HG03196 (cell line): ENCODE measurements around the gene EAPP.
"Not testable (repeated sequence)": the region's sequence is repeated elsewhere in the genome, so short reads cannot be mapped to it uniquely, and the experiment has no call there.

ENCODE experiments used
- ATAC-seq: cut with Tn5 transposase; IDR thresholded peaks from one replicate; pipeline ENCODE4 v1.9.1; 2021; ENCODE audit not compliant: unreplicated experiment

EAPP gene

DNA sequence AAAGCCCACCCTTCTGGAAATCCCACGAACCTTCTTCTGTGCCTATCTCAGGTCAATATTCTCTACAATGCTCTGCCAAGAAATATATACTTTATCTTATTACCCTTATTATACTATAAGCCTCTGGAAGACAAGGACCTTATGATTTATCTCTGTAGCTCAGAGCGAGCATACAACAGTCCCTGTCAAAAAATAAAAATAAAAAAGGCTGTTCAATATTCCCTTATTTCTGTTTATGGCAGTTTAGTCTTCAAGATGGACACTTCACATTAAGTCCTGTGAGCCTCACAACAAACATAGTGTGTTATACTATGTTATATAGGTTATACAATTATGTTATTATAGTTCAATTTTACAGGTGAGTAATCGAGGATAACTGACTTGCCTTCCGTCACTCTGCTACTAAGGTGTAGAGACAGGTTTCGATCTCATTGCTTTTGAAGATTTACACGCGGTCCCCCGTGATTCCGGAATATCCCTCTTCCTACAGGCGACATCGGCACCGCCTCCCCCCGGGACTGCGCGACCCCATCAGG, 562 bp downstream of the EAPP start:
- ATAC-seq = no peak

DNA sequence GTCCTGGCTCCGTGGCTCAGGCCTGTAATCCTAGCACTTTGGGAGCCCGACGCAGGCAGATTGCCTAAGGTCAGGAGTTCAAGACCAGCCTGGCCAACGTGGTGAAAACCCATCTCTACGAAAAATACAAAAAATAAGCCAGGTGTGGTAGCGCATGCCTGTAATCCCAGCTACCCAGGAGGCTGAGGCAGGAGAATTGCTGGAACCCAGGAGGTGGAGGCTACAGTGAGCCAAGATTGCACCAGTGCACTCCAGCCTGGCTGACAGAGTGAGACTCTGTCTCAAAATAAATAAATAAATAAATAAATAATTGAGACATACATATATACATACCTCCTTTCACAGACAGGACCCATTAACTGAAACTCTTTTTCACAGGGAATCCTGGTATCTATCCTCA, 1.4 kb downstream of the EAPP start:
- not testable (repeated sequence) for ATAC-seq

DNA sequence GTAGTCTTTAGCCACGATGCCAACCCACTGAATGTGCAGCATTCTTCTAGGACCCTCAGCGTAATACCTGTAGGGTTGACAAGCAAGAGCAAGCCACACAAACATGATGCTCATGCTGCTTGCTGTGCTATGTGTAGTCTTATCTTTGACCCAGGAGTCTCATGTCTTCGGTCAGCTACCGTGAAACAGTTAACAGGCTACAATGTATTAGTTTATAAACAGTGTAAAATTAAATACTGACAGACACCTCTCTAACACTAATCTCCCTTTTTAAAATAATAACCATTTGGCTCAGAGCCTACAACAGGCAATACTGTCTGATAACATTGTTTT, 1.9 kb downstream of the EAPP start:
- ATAC-seq = no peak

DNA sequence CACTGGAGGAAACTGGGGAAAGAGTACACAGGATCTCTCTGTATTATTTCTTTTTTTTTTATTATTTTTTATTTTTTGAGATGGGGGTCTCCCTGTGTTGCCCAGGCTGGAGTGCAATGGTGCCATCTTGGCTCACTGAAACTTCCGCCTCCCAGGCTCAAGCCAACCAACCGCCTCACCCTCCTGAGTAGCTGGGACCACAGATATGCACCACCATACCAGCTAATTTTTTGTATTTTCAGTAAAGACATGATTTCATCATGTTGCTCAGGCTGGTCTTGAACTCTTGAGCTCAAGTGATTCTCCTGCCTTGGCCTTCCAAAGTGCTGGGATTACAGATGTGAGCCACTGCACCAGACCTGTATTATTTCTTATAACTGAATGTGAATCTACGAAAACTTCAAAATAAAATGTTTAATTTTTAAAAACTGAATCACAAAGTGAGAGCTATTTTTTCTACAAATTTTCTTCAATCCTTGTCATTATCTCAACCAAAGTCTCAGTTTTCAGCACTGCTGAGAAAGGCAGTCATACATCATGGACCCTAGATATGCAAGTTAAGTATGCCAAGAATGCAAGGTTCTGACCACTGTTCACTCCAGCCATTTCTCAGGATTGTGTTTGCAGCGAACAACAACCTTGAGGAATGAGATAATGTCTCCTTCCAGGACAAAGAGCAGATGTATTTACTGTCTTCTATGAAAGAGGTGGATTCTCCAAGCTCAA, 2.4 kb downstream of the EAPP start:
- ATAC-seq = no peak

DNA sequence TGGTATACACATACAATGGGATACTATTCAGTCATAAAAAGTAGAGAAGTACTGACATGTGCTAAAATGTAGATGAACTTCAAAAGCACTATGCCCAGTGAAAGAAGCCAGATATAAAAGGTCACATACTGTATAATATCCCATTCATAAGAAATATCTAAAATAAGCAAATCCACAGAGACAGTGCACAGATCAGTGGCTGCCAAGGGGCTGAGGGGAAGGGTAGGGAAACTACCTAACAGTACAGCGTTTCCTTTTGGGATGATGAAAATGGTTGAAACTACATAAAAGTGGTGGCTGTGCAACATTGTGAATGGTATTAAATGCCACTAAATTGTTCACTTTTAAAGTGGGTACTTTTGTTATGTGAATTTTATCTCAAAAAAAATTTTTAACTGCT, 11.9 kb downstream of the EAPP start:
- ATAC-seq = no peak

DNA sequence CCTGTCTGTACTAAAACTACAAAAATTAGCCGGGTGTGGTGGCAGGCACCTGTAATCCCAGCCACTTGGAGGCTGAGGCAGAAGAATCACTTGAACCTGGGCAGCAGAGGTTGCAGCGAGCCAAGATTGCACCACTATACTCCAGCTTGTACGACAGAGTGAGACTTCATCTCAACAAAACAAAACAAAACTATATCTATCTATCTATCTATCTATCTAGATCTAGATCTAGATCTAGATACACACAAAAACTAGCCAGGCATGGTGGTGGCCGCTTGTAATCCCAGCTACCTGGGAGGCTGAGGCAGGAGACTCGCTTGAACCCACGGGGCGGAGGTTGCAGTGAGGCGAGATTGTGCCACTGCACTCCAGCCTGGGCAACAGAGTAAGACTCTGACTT, 15.3 kb downstream of the EAPP start:
- not testable (repeated sequence) for ATAC-seq

DNA sequence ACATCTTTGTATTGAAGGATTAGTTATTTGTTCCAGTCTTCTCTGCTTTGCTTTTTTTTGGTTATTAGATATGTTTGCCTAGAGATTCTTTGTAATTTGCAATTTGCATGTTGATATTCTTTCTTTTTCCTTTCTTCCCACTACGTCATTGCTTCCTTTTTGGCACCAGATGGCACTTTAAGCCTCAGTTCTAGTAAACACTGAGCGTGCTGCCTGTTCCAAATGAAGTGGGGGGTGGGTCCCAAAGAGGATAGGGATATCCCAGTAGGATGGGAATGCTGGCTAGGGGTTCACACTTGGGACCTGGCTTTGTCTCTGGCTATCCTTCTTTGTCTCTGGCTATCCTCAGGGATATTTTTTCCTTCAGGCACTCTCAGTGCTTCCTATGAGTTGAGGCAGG, 17.0 kb downstream of the EAPP start:
- no peak for ATAC-seq

DNA sequence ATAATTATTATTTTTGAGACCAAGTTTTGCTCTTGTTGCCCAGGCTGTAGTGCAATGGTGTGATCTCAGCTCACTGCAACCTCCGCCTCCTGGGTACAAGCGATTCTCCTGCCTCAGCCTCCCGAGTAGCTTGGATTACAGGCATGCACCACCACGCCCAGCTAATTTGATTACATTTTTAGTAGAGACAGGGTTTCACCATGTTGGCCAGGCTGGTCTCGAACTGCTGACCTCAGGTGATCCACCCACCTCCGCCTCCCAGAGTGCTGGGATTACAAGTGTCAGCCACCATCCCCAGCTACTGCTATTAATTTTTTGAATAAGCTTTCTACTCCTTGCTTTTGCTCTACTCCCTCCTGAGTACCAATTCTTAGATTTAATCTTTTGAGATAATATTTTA, 18.4 kb downstream of the EAPP start:
- ATAC-seq = not testable (repeated sequence)

DNA sequence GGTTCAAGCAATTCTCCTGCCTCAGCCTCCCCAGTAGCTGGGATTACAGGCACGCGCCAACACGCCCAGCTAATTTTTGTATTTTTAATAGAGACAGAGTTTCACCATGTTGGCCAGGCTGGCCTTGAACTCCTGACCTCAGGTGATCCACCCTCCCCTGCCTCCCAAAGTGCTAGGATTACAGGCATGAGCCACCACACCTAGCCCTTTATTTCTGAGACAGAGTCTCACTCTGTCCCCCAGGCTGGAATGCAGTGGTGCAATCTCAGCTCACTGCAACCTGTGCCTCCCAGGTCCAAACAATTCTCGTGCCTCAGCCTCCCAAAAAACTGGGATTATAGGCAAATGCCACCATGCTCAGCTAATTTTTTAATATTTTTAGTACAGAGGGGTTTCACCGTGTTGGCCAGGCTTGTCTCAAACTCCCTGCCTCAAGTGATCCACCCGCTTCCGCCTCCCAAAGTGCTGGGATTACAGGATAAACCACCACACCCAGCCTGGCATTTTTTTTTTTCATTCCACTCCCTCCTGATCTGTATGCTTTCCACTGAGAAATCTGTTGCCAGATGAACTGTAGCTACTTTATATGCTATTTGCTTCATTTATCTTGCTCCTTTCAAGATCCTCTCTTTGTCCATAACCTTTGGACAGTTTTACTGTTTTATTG, 19.1 kb downstream of the EAPP start:
- not testable (repeated sequence) for ATAC-seq

DNA sequence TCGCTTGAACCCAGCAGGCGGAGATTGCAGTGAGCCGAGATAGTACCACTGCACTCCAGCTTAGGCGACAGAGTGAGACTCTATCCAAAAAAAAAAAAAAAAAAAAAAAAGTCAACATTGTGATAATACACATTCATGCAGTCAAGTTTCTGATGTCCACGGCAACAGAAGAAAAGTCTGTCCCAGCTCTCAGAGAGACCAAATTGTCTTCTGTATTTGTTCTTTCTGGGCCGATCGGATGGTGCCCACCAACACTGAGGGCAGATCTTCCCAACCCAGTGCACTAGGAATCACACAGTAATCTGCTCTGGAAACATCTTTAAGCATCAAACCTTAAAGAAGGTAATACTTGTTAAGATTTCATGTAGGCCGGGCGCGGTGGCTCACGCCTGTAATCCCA, 31.6 kb downstream of the EAPP start:
- ATAC-seq = no peak

DNA sequence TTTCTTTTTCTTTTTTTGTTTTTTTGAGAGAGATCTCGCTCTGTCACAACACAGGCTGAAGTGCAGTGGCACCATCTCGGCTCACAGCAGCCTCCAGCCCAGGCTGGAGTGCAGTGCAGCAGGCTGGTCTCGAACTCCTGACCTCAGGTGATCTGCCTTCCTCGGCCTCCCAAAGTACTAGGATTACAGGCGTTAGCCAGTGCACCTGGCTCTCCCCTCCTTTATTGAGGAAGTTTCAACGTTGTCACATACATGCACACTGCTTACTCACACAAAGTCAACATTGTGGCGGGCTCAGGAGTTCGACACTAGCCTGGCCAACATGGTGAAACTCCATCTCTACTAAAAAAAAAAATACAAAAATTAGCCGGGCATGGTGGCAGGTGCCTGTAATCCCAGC, 32.0 kb downstream of the EAPP start:
- no peak for ATAC-seq

DNA sequence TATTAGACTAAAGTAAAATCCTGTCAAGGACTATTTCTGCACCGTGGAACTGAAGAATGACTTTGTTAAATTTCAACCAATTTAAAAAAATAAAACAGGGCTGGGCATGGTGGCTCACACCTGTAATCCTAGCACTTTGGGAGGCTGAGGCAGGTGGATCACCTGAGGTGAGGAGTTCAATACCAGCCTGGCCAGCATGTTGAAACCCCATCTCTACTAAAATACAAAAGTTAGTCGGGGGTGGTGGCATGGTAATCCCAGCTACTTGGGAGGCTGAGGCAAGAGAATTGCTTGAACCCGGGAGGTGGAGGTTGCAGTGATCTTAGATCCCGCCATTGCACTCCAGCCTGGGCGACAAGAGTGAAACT, 34.4 kb downstream of the EAPP start:
- ATAC-seq = not testable (repeated sequence)

DNA sequence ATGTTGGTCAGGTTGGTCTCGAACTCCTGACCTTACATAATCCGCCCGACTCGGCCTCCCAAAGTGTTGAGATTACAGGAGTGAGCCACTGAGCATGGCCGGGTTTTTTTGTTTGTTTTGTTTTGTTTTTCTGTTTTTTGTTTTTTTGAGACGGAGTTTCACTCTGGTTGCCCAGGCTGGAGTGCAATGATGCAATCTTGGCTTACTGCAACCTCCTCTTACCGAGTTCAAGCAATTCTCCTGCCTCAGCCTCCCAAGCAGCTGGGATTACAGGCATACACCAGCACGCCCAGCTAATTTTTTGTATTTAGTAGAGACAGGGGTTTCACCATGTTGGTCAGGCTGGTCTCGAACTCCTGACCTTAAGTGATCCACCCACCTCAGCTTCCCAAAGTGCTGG, 35.5 kb downstream of the EAPP start:
- ATAC-seq = not testable (repeated sequence)

DNA sequence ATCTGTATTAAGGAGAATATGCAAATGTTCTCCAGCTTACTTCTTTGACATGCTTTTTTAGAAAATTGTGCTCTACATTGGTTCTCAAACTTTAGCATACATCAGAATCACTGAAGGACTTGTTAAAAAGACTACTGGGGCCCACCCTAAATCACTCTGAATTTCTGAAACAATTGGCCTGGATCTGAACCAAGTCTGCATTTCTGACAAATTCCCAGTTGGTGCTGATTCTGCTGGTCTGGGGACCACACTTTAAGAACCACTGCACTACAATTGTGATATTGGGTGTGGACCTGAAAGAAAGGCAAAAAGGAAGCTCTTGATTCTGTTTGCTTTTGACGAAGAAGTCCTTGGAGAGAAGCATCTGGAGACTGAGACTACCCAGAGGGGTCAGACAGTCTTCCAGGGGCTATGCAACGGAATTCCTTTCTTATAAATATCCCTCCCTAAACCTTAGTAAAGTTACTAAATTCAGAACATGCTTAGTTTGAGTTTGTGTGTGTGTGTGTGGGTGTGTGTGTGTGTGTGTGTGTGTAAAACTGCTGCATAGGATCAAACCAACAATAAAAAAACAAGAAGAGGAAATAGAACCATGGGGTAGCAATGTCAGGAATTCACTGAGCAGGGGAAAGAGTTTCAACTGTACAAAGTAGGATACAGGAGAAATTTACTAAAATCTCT, 36.8 kb downstream of the EAPP start:
- no peak for ATAC-seq

DNA sequence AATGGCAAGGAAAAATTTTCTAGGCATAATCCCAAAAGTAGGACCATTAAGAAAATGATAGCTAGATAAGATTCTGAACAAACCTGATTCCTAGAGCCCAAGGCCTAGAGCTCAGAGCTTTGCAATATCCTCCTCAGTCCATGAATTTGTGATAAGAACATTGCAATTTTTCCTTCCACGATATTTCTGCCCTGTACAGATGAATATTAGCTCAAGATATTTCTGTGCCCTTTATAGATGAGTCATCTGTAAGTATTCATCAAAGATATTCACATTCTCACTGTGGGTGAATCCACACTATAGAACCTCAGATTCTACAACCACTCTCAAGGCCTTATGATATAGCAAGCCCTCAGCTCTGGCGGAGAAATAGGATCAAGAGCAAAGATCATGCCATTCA, 37.5 kb downstream of the EAPP start:
- ATAC-seq = no peak

DNA sequence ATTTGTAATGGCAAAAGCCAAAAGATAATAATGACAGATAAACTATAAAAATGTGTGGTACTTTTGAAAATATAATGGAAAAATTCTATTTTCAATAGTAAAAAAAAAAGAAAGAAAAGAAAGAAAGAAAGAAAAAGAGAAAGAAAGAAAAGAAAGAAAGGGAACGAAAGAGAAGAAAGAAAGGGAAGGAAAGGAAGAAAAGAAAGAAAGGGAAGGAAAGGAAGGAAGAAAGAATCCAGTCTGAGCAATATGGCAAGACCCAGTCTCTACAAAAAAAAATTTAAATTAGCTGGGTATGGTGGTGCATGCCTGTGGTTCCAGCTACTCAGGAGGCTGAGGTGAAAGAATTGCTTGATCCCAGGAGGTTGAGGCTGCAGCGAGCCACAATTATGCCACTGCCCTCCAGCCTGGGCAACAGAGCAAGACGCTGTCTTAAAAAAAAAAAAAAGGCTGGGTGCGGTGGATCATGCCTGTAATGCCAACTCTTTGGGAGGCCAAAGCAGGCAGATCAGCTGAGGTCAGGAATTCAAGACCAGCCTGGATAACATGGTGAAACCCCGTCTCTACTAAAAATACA, 38.4 kb downstream of the EAPP start:
- no peak for ATAC-seq

DNA sequence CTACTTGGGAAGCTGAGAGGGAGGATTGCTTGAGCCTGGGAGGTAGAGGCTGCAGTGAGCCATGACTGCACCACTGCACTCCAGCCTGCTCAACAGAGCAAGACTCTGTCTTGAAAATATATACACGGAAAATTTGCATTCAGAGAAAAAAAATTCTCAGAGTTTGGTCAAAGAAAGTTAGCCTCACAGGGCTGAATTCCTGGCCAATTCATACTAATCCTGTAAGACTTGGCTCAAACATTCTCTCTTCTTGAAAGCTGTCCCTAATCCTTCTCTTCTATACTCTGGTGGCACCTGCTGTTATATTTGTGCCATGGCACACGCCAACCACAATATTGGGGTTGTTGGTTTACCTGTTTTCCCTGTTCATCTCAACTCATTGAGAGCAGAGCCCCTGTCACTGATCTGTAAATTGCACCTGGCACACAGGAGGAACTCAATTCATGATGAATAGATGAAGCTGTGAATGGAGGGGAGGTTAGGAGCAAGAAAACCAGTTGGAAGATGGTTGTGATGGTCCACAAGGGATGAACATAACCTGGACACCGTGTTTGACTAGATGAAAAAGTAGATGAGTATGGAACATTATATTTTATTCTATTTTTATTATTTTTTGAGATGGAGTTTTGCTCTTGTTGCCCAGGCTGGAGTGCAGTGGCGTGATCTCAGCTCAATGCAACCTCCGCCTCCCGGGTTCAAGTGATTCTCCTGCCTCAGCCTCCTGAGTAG, 40.7 kb downstream of the EAPP start:
- no peak for ATAC-seq

DNA sequence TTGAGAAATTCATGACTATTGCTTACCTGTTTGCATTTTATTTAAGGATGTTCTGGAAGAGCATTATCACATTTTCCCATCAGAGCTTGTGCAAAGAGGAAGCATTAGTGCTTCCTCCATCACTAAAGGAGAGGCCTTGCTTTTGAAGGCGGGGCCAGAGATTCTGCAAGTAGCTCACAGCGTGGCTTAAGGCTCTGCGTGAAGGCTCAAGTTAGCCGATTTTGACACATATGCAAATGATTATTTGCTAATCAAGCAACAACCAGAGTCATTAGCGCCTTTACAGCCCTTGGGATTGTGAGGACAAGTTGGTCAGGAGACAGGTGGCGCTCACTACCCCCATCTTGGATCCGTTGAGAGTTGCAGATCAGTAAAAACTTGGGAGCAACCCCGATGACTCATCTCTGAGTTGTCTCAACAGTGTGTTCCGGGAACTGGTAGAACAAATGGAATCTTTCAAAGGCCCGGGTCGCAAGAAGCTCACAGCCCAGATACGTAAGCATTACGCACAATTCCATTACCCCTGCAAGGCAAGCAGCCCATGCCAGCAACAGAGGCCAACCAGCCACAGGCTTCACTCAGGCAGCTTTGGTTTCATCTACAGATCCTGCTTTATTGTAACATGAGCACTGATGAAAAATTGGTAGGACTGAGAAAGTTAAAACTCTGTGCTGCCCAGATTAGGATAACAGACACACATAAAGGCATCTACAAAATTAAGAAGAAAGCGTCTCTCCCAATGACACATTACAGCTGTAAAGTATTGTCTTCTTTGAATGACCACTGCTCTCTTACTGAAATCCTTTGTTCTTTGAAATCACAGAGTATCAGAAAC, 42.6 kb downstream of the EAPP start:
- ATAC-seq = no peak

DNA sequence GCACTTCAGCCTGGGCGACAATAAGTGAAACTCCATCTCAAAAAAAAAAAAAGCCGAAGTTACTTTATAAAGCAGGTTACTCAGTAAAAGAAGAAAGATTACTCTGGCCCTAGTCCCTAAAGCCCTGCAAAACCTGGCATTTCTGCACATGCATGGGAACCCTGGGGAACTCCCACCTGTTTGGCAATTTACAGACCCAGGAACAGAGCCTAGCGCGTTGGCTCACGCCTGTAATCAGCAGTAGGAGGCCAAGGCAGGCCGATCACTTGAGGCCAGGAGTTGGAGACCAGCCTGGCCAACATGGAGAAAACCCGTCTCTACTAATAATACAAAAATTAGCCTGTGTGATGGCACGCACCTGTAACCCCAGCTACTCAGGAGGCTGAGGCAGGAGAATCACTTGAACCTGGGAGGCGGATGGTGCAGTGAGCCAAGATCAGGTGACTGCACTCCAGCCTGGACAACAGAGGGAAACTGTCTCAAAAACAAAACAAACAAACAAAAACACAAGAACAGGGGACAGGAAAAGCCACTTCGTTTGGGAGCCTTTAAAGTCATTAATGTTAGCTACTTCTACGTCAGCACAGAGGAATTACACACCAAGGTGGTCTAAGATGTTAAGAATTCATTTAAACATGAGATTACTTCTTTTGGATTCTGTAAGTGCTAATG, 43.4 kb downstream of the EAPP start:
- no peak for ATAC-seq

DNA sequence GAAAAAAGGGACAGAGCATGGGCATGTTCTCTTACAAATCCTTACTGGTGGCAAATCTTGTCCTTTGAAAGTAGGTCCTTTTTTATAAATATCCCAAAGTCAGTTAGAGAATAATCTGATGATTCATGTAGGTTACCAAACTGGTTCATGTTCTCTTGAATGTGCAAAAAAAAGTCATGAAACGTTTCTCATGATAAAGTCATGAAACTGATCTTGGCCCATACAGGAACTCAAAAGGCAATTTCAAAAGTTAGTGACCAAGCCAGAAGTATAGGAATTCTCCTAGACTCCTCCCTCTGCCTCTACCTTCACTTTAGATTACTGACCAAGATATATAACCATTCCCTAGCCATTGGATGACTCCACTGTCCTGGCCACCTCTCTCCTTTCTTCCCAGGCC, 50.2 kb downstream of the EAPP start:
- no peak for ATAC-seq
